Mesenchymal stem cell (in vitro differentiated cells and primary cell): Measurements from ENCODE around the gene OR13C3.
"Not testable (repeated sequence)": the region's sequence is repeated elsewhere in the genome, so short reads cannot be mapped to it uniquely, and the experiment has no call there.

Source experiments
- DNase-seq: peaks from one replicate; pipeline ENCODE4 v3.0.0-alpha.2; 2013
- H2AFZ ChIP-seq: one replicate; pipeline ENCODE4 v1.6.1; 2013; ENCODE audit warnings: low read depth, mild to moderate bottlenecking, control low read depth, inconsistent platforms, low read length, moderate library complexity
- H2AK5ac ChIP-seq: 2 replicates; pipeline ENCODE4 v1.6.1; 2013; ENCODE audit warnings: low read length, moderate library complexity, mild to moderate bottlenecking, inconsistent platforms; ENCODE audit not compliant: severe bottlenecking
- H2BK120ac ChIP-seq: one replicate; pipeline ENCODE4 v1.6.1; 2013; ENCODE audit warnings: low read depth, mild to moderate bottlenecking, inconsistent platforms, low read length, moderate library complexity
- H2BK12ac ChIP-seq, 2 experiments: one replicate each; pipeline ENCODE4 v1.6.1; 2013; ENCODE audit warnings: inconsistent platforms in 2 of 2, low read length in 2 of 2, mild to moderate bottlenecking in 2 of 2, moderate library complexity in 2 of 2, control low read depth in 1 of 2
- H2BK15ac ChIP-seq: one replicate; pipeline ENCODE4 v1.6.1; 2013; ENCODE audit warnings: mild to moderate bottlenecking, low read depth, inconsistent platforms; ENCODE audit not compliant: poor library complexity, severe bottlenecking
- H2BK5ac ChIP-seq: 2 replicates; pipeline ENCODE4 v1.6.1; 2013; ENCODE audit warnings: low read depth, mild to moderate bottlenecking, low read length, control low read depth, inconsistent platforms; ENCODE audit not compliant: poor library complexity, severe bottlenecking
- H3K14ac ChIP-seq, 2 experiments: one replicate each; pipeline ENCODE4 v1.6.1; 2013; ENCODE audit warnings: inconsistent platforms in 2 of 2, low read length in 2 of 2, control low read depth in 1 of 2, mild to moderate bottlenecking in 1 of 2, moderate library complexity in 1 of 2
- H3K18ac ChIP-seq, 2 experiments: one replicate each; pipeline ENCODE4 v1.6.1; 2013; ENCODE audit warnings: inconsistent platforms in 2 of 2, low read length in 2 of 2, control low read depth in 1 of 2, low read depth in 1 of 2, mild to moderate bottlenecking in 1 of 2
- H3K23ac ChIP-seq, 2 experiments: one replicate each; pipeline ENCODE4 v1.6.1; 2013; ENCODE audit warnings: inconsistent platforms in 2 of 2, low read length in 2 of 2, mild to moderate bottlenecking in 2 of 2, moderate library complexity in 2 of 2, control low read depth in 1 of 2
- H3K27ac ChIP-seq: 2 replicates; pipeline ENCODE4 v1.5.1; 2013; ENCODE audit warnings: mild to moderate bottlenecking, moderate library complexity, low read length, control low read depth, inconsistent platforms; ENCODE audit not compliant: poor library complexity, severe bottlenecking
- H3K27me3 ChIP-seq, 2 experiments: 2 replicates each; pipeline versions ENCODE4 v1.6.1 to v1.7.0; 2013; ENCODE audit warnings: low read length in 2 of 2, mild to moderate bottlenecking in 2 of 2, moderate library complexity in 2 of 2, control low read depth in 1 of 2, inconsistent platforms in 1 of 2; ENCODE audit not compliant: control insufficient read depth in 1 of 2, insufficient read depth in 1 of 2
- H3K36me3 ChIP-seq, 2 experiments: 2 replicates each; pipeline versions ENCODE4 v1.6.1 to v1.7.0; 2013; ENCODE audit warnings: low read length in 2 of 2, control low read depth in 1 of 2, inconsistent platforms in 1 of 2, low read depth in 1 of 2, mild to moderate bottlenecking in 1 of 2; ENCODE audit not compliant: insufficient read depth in 2 of 2, control insufficient read depth in 1 of 2
- H3K4ac ChIP-seq, 2 experiments: one replicate each; pipeline ENCODE4 v1.6.1; 2013; ENCODE audit warnings: inconsistent platforms in 2 of 2, low read length in 2 of 2, mild to moderate bottlenecking in 2 of 2, moderate library complexity in 2 of 2, control low read depth in 1 of 2, low read depth in 1 of 2
- H3K4me1 ChIP-seq: 2 replicates; pipeline ENCODE4 v1.6.1; 2013; ENCODE audit warnings: low read depth, low read length, control low read depth; ENCODE audit not compliant: control insufficient read depth, insufficient read depth
- H3K4me2 ChIP-seq: 2 replicates; pipeline ENCODE4 v1.6.1; 2013; ENCODE audit warnings: low read length, mild to moderate bottlenecking, inconsistent platforms; ENCODE audit not compliant: poor library complexity, severe bottlenecking
- H3K4me3 ChIP-seq, 2 experiments: 2 replicates each; pipeline versions ENCODE4 v1.5.1 to v1.7.0; 2013; ENCODE audit warnings: low read length in 2 of 2, mild to moderate bottlenecking in 2 of 2, control low read depth in 1 of 2, low read depth in 1 of 2; ENCODE audit not compliant: insufficient read depth in 1 of 2
- H3K79me1 ChIP-seq: replicated peaks from 2 replicates; pipeline ENCODE4 v1.6.1; 2013; ENCODE audit warnings: mild to moderate bottlenecking, control low read depth, low read length, inconsistent platforms; ENCODE audit not compliant: poor library complexity, severe bottlenecking
- H3K9ac ChIP-seq: 2 replicates; pipeline ENCODE4 v1.7.0; 2013; ENCODE audit warnings: mild to moderate bottlenecking, low read length, moderate library complexity
- H3K9me3 ChIP-seq: 2 replicates; pipeline ENCODE4 v1.7.0; 2013; ENCODE audit warnings: mild to moderate bottlenecking, low read length; ENCODE audit not compliant: control insufficient read depth
- H4K8ac ChIP-seq: one replicate; pipeline ENCODE4 v1.6.1; 2013; ENCODE audit warnings: inconsistent platforms, mild to moderate bottlenecking, low read length, moderate library complexity
- H4K91ac ChIP-seq: one replicate; pipeline ENCODE4 v1.6.1; 2013; ENCODE audit warnings: mild to moderate bottlenecking, low read length, inconsistent platforms
- WGBS: methylation state at CpG from one replicate; pipeline ENCODE4 v1.1.7; 2013; ENCODE audit warnings: mixed read lengths; 5-methylcytosine and 5-hydroxymethylcytosine counted together

Gene OR13C3

DNA sequence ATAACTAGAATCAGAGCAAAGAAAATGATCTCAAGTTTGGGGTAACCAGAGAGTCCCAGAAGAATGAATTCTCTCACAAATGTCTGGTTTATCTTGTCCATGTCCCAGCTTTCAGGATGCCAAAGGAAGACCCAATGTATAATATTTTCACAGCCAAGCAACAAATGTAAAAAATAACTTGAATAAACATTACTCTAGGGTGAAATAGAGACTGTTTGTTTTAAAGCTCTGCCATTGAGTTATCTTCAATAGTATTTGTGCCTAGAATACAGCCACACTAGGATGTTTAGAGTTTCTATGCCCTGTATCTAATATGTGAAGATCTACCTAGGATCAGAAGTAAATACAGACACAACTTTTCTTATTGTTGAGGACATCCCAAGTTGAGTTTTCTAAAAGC lies 9.5 kb downstream of the OR13C3 start, which contains the start of gene OR13C4:
Gene OR13C4, minus strand, starts transcription at position 101 of the 400 bp plus-strand sequence. Its CDS starts 0 bp downstream, at position 101.
- no peak within 1 kb of the TSS for H2AFZ ChIP-seq
- no peak within 1 kb of the TSS for H2BK15ac ChIP-seq
- no peak for DNase-seq

GRCh38 chr9:104520241-104520640 lies 16.4 kb downstream of the OR13C3 start:
- not testable (repeated sequence) for H3K4me1 ChIP-seq, H4K91ac ChIP-seq, H2AFZ ChIP-seq, H3K4me2 ChIP-seq, H3K79me1 ChIP-seq, H3K9me3 ChIP-seq, H2BK5ac ChIP-seq, H3K4ac ChIP-seq, H3K9ac ChIP-seq, H3K14ac ChIP-seq, H2AK5ac ChIP-seq, H2BK12ac ChIP-seq, H3K27ac ChIP-seq, H3K27me3 ChIP-seq, H3K23ac ChIP-seq, H2BK120ac ChIP-seq, H3K18ac ChIP-seq, H2BK15ac ChIP-seq, H4K8ac ChIP-seq, H3K36me3 ChIP-seq, H3K4me3 ChIP-seq, DNase-seq
- WGBS: 79% methylated on average over 10 of the region's 10 CpGs

More for the DNA sequence above, 9.5 kb downstream of the OR13C3 start, which contains the start of gene OR13C4:
- H3K9ac ChIP-seq: no peak within 1 kb of the TSS
- H3K4me3 ChIP-seq: no peak within 1 kb of the TSS
- no peaks in the 10 kb centered on the region for H3K79me1 ChIP-seq
- no peaks in the 10 kb centered on the region for H3K4me1 ChIP-seq
- H3K4me2 ChIP-seq: no peak within 1 kb of the TSS
- no peak within 1 kb of the TSS for H3K18ac ChIP-seq
- H3K9me3 ChIP-seq: no peaks in the 10 kb centered on the region
- no peak within 1 kb of the TSS for H3K23ac ChIP-seq
- H3K36me3 ChIP-seq: no peaks in the 10 kb centered on the region
- no peak within 1 kb of the TSS for H4K91ac ChIP-seq
- H4K8ac ChIP-seq: no peak within 1 kb of the TSS
- H3K27ac ChIP-seq: no peak within 1 kb of the TSS
- H3K14ac ChIP-seq: no peak within 1 kb of the TSS
- H2BK120ac ChIP-seq: no peak within 1 kb of the TSS
- H3K4ac ChIP-seq: no peak within 1 kb of the TSS
- H3K27me3 ChIP-seq: no peaks in the 10 kb centered on the region
- no peak within 1 kb of the TSS for H2BK5ac ChIP-seq
- no peak within 1 kb of the TSS for H2BK12ac ChIP-seq
- no peak within 1 kb of the TSS for H2AK5ac ChIP-seq

DNA sequence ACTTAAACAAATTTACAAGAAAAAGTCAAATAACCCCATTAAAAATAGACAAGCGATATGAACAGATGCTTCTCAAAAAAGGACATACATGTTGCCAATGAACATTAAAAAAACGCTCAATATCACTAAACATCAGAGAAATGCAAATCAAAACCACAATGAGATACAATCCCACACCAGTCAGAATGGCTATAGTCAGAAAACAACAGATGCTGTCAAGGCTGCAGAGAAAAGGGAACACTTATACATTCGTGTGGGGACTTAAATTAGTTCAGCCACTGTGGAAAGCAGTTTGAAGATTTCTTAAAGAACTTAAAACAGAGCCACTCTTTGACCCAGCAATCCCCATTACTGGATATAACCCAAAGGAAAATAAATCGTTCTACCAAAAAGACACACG lies 21.8 kb downstream of the OR13C3 start:
- Histone ChIP-seq H3K18ac (no peak overlapping the region), H4K91ac (no peak overlapping the region), H3K4me3 (no peak overlapping the region), H2BK5ac (no peak overlapping the region), H2AK5ac (no peak overlapping the region), H4K8ac (no peak overlapping the region), H3K14ac (no peak overlapping the region), H3K4ac (no peak overlapping the region), H2BK12ac (no peak overlapping the region), H2AFZ (no peak overlapping the region), H3K9me3 (no peaks in the 10 kb centered on the region), H2BK120ac (no peak overlapping the region), H3K27me3 (no peaks in the 10 kb centered on the region), H3K9ac (no peak overlapping the region), H3K4me1 (no peaks in the 10 kb centered on the region), H3K23ac (no peak overlapping the region), H2BK15ac (no peak overlapping the region), H3K36me3 (no peaks in the 10 kb centered on the region), H3K27ac (no peak overlapping the region), H3K4me2 (no peak overlapping the region), H3K79me1 (no peaks in the 10 kb centered on the region)
- DNase-seq: no peak
- 63% methylated on average over 4 of the region's 5 CpGs for WGBS

DNA sequence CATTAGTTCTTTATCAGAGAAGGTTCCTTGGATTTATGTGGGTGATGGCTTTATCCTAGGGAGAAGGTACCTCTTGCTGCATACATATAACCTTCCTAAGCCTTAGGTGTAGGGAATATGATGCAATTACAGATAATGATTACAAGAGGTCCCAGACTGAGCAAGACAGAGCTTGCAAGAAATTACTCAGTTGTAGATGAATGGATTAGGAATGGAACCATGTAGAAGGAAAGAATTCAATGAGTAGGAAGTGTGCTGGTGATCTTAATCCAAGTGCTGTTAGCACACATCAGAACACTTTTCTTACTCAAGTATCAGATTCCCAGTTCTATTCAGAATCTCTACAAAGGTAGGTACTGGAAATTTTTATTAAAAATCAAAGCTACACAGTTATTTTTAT lies 30.1 kb downstream of the OR13C3 start:
- DNase-seq: no peak
- H3K9ac ChIP-seq: no peak overlapping the region

More for the DNA sequence above, 30.1 kb downstream of the OR13C3 start:
- no peak overlapping the region for H3K27ac ChIP-seq
- no peak overlapping the region for H2AK5ac ChIP-seq
- H4K91ac ChIP-seq: no peak overlapping the region
- no peak overlapping the region for H3K18ac ChIP-seq
- no peaks in the 10 kb centered on the region for H3K27me3 ChIP-seq
- no peaks in the 10 kb centered on the region for H3K9me3 ChIP-seq
- no peak overlapping the region for H2AFZ ChIP-seq
- no peak overlapping the region for H3K4ac ChIP-seq
- H2BK120ac ChIP-seq: no peak overlapping the region
- no peaks in the 10 kb centered on the region for H3K4me1 ChIP-seq
- H3K79me1 ChIP-seq: no peaks in the 10 kb centered on the region
- no peak overlapping the region for H3K4me3 ChIP-seq
- no peak overlapping the region for H2BK15ac ChIP-seq
- H3K14ac ChIP-seq: no peak overlapping the region
- H3K23ac ChIP-seq: no peak overlapping the region
- H3K4me2 ChIP-seq: no peak overlapping the region
- no peaks in the 10 kb centered on the region for H3K36me3 ChIP-seq
- H4K8ac ChIP-seq: no peak overlapping the region
- H2BK12ac ChIP-seq: no peak overlapping the region
- no peak overlapping the region for H2BK5ac ChIP-seq
